Astrocyte (in vitro differentiated cells and primary cell): ENCODE data around the gene PDE7B. TPM values are rescaled to one million over a fixed set of nuclear protein-coding genes. Genes with fewer than 3 reads are reported as not detected.
A peak's percentile ranks its signal among the peaks of the same experiment; 100 is the strongest.

Source experiments
- DNase-seq: peaks from one replicate; pipeline ENCODE4 v3.0.0-alpha.2; 2010; ENCODE audit warnings: low read depth
- FAIRE-seq: peaks from 2 replicates; lab custom pipeline; 2011; peaks lifted over from hg19 to GRCh38; lab: Jason Lieb, UNC
- H2AFZ ChIP-seq: 2 replicates; pipeline ENCODE4 v1.6.0; 2012; ENCODE audit warnings: low read depth, low read length, inconsistent platforms
- H3K27ac ChIP-seq: 2 replicates; pipeline ENCODE4 v1.5.1; 2011; ENCODE audit warnings: low read depth, low read length, inconsistent platforms
- H3K27me3 ChIP-seq: 2 replicates; pipeline ENCODE4 v1.6.0; 2011; ENCODE audit warnings: low read length, inconsistent platforms; ENCODE audit not compliant: insufficient read depth
- H3K36me3 ChIP-seq: 2 replicates; pipeline ENCODE4 v1.5.1; 2011; ENCODE audit warnings: low read length, inconsistent platforms; ENCODE audit not compliant: insufficient read depth
- H3K4me1 ChIP-seq: 2 replicates; pipeline ENCODE4 v1.5.1; 2011; ENCODE audit warnings: low read length, inconsistent platforms; ENCODE audit not compliant: insufficient read depth
- H3K4me2 ChIP-seq: 2 replicates; pipeline ENCODE4 v1.6.0; 2012; ENCODE audit warnings: low read length, inconsistent platforms
- H3K4me3 ChIP-seq: 2 replicates; pipeline ENCODE4 v1.5.1; 2011; ENCODE audit warnings: low read depth, mild to moderate bottlenecking, low read length, inconsistent platforms; ENCODE audit not compliant: insufficient read depth
- H3K79me2 ChIP-seq: 2 replicates; pipeline ENCODE4 v1.6.0; 2012; ENCODE audit warnings: mild to moderate bottlenecking, low read length, inconsistent platforms; ENCODE audit not compliant: insufficient read depth
- H3K9ac ChIP-seq: 2 replicates; pipeline ENCODE4 v1.6.0; 2012; ENCODE audit warnings: mild to moderate bottlenecking, low read length, inconsistent platforms
- H3K9me3 ChIP-seq: 2 replicates; pipeline ENCODE4 v1.5.1; 2012; ENCODE audit warnings: low read depth, mild to moderate bottlenecking, low read length, inconsistent platforms; ENCODE audit not compliant: insufficient read depth
- H4K20me1 ChIP-seq: 2 replicates; pipeline ENCODE4 v1.6.0; 2012; ENCODE audit warnings: low read length, inconsistent platforms; ENCODE audit not compliant: insufficient read depth
- H3K27ac Mint-ChIP-seq: one replicate; pipeline ENCODE4 v1.8.0; 2021; ENCODE audit warnings: mild to moderate bottlenecking, mixed read lengths; ENCODE audit not compliant: unreplicated experiment
- H3K27me3 Mint-ChIP-seq: one replicate; pipeline ENCODE4 v1.8.0; 2021; ENCODE audit warnings: low read depth, mixed read lengths; ENCODE audit not compliant: unreplicated experiment
- H3K36me3 Mint-ChIP-seq: one replicate; pipeline ENCODE4 v1.8.0; 2021; ENCODE audit warnings: low read depth, mixed read lengths; ENCODE audit not compliant: unreplicated experiment
- H3K4me1 Mint-ChIP-seq: one replicate; pipeline ENCODE4 v1.8.0; 2021; ENCODE audit warnings: low read depth, mixed read lengths; ENCODE audit not compliant: unreplicated experiment
- H3K4me3 Mint-ChIP-seq: one replicate; pipeline ENCODE4 v1.8.0; 2021; ENCODE audit warnings: mild to moderate bottlenecking, moderate library complexity, mixed read lengths; ENCODE audit not compliant: unreplicated experiment
- H3K9me3 Mint-ChIP-seq: one replicate; pipeline ENCODE4 v1.8.0; 2021; ENCODE audit warnings: mild to moderate bottlenecking, mixed read lengths; ENCODE audit not compliant: unreplicated experiment
- CTCF ChIP-seq: IDR thresholded peaks from 2 replicates; pipeline ENCODE4 v1.5.1; 2011; ENCODE audit warnings: low read depth, mild to moderate bottlenecking, inconsistent platforms, low read length, moderate library complexity; ENCODE audit not compliant: insufficient read depth
- EZH2 ChIP-seq: IDR thresholded peaks from 2 replicates; pipeline ENCODE4 v1.6.1; 2012; ENCODE audit warnings: mild to moderate bottlenecking, low read length, inconsistent platforms; ENCODE audit not compliant: insufficient read depth
- total RNA-seq: library from RNA; stranded (reverse); gene quantifications from 2 replicates; pipeline ENCODE4 v1.2.1, GENCODE V29; 2021

PDE7B gene
- total RNA-seq, 1 donor from 2014 or later, result 0.27 TPM

GRCh38 chr6:135876058-135876457, 24.6 kb downstream of the PDE7B start:
- Histone ChIP-seq H3K27ac (no peak overlapping the region), H4K20me1 (no peaks in the 10 kb centered on the region), H3K27me3 (no peaks in the 10 kb centered on the region), H3K79me2 (no peaks in the 10 kb centered on the region), H2AFZ (no peak overlapping the region), H3K9me3 (no peaks in the 10 kb centered on the region), H3K4me3 (no peak overlapping the region), H3K9ac (no peak overlapping the region), H3K4me1 (peaks cover 22% of the 10 kb centered on the region), H3K4me2 (no peak overlapping the region), H3K36me3 (no peaks in the 10 kb centered on the region)
- TF ChIP-seq CTCF (no peak), EZH2 (no peak)
- Mint-ChIP-seq H3K4me1 (peaks cover 27% of the 10 kb centered on the region), H3K4me3 (no peak overlapping the region), H3K27ac (no peak overlapping the region), H3K27me3 (no peaks in the 10 kb centered on the region), H3K36me3 (no peaks in the 10 kb centered on the region), H3K9me3 (no peaks in the 10 kb centered on the region)
- DNase-seq, result no peak
- no peak for FAIRE-seq

DNA sequence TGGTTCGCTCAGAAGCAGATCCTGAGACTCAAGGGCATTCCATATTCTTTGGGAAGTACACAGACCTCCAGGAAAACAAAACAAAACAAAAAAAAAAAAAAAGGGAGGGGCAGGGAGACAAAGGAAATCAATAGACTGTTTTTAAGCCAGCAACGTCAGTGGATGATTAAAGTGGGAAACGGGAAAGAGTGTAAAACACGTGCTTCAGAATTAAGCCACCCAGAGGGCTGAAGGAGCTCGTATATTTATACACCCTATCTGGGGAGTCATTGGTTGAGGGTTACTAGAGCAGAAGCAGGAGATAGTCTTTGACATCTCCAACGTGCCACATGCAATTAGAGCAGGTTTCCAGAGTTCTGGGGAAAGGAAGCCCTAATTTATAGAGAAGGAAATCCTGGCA, 26.2 kb downstream of the PDE7B start:
- H3K27ac ChIP-seq, result no peak overlapping the region
- FAIRE-seq (no peak), DNase-seq (no peak)
- H2AFZ ChIP-seq, result no peak overlapping the region
- no peaks in the 10 kb centered on the region for H3K9me3 ChIP-seq
- no peaks in the 10 kb centered on the region for H3K36me3 Mint-ChIP-seq
- peaks cover 14% of the 10 kb centered on the region for H3K4me1 ChIP-seq
- peaks cover 17% of the 10 kb centered on the region for H3K4me1 Mint-ChIP-seq
- no peak overlapping the region for H3K4me3 ChIP-seq
- TF ChIP-seq EZH2 (no peak), CTCF (no peak)
- no peaks in the 10 kb centered on the region for H3K9me3 Mint-ChIP-seq
- no peak overlapping the region for H3K4me3 Mint-ChIP-seq
- no peaks in the 10 kb centered on the region for H3K27me3 ChIP-seq
- no peaks in the 10 kb centered on the region for H4K20me1 ChIP-seq
- no peak overlapping the region for H3K9ac ChIP-seq
- no peak overlapping the region for H3K4me2 ChIP-seq
- H3K27ac Mint-ChIP-seq, result no peak overlapping the region
- H3K79me2 ChIP-seq, result no peaks in the 10 kb centered on the region
- no peaks in the 10 kb centered on the region for H3K36me3 ChIP-seq
- H3K27me3 Mint-ChIP-seq, result no peaks in the 10 kb centered on the region

DNA sequence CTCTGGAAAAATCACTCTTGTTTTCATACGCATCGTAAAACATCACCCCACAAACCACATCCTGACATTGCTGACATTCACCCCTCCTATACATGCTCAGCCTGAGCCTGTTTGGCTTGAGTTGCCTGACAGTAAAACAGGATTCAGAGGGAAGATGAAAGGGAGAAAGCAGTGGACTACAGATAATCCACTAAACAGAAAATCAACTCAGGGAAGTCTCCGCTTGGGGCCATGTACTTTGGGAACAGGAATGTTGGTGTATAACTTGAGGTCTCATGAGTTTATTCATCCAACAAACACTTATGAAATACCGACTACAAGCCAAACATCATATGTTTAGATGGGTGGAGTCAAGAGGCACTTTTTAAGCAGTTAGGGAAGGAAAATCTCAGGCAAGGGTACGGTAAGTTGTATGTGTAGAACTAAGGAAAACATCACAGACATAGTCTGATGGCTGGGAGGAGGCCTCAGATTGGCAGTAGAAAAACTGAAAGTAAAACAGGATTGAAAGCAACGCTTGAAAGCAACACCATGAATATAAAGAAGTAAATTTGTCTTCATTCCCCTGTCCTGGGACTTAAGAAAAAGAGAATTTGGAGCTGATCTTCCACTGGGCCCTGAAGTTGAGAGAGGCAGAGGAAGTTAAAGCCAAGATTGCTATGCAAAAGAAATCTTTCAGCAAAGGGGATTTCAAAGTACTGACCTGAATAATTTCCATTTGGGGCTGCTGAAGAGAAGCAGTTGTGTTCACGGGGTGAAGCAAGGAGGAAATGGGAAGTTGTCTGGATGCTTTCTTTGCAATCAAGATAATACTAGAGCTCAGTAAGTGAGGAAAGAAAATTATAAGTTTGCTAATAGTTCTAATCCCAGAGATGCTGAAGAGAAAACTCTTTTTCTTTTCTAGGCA, 28.8 kb downstream of the PDE7B start:
- FAIRE-seq (peak; percentile 88), DNase-seq (peak; percentile 74)
- Mint-ChIP-seq H3K4me3 (peak overlapping the region; percentile 7), H3K4me1 (peaks cover 20% of the 10 kb centered on the region), H3K27me3 (no peaks in the 10 kb centered on the region), H3K9me3 (no peaks in the 10 kb centered on the region), H3K27ac (peak overlapping the region; percentile 82), H3K36me3 (no peaks in the 10 kb centered on the region)
- Histone ChIP-seq H3K4me3 (peak overlapping the region; percentile 40), H3K36me3 (no peaks in the 10 kb centered on the region), H3K9ac (peak overlapping the region; percentile 48), H4K20me1 (no peaks in the 10 kb centered on the region), H3K79me2 (no peaks in the 10 kb centered on the region), H3K27ac (peak overlapping the region; percentile 41), H3K4me2 (peak overlapping the region; percentile 80), H3K27me3 (no peaks in the 10 kb centered on the region), H3K9me3 (no peaks in the 10 kb centered on the region), H2AFZ (peak overlapping the region; percentile 56), H3K4me1 (peaks cover 14% of the 10 kb centered on the region)
- TF ChIP-seq EZH2 (no peak), CTCF (no peak)
